ENCODE measurements around the gene PML.

DNA sequence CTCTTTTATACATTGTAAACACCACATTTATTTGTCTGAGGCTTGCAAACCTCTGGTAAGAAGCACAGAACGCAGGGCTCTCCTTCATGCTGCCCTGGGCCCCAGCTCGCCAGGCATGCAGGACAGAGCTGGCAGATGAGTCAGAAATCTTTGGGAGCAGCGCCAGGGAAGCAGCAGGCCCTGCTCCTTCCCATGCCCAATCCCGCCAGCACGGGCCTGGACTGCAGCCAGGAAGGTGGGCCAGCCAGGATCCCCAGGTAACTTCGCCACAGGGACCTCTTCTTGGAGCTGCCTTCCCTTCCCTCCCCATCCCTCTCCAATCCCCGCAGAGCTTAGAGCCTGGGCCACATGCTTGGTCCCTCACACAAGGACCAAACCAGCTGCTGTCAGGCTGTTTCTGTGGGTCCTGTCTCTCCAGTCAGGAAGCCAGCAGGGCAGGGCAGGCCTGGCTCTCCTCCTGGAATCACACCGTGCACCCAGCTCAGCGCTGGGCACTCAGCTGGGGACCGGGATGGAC is 11.2 kb upstream of the PML start:
- TF ChIP-seq, protein P1, sequence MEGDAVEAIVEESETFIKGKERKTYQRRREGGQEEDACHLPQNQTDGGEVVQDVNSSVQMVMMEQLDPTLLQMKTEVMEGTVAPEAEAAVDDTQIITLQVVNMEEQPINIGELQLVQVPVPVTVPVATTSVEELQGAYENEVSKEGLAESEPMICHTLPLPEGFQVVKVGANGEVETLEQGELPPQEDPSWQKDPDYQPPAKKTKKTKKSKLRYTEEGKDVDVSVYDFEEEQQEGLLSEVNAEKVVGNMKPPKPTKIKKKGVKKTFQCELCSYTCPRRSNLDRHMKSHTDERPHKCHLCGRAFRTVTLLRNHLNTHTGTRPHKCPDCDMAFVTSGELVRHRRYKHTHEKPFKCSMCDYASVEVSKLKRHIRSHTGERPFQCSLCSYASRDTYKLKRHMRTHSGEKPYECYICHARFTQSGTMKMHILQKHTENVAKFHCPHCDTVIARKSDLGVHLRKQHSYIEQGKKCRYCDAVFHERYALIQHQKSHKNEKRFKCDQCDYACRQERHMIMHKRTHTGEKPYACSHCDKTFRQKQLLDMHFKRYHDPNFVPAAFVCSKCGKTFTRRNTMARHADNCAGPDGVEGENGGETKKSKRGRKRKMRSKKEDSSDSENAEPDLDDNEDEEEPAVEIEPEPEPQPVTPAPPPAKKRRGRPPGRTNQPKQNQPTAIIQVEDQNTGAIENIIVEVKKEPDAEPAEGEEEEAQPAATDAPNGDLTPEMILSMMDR (IDR thresholded peaks at IDR 0.05; ENCODE audit: poor library complexity) = no peak
- no peak for TF ChIP-seq EZH2 (IDR thresholded peaks at IDR 0.05; ENCODE audit: borderline replicate concordance)

Data from hepatocyte (in vitro differentiated cells).